ENCODE results near the gene AFF3.

AFF3 gene

DNA sequence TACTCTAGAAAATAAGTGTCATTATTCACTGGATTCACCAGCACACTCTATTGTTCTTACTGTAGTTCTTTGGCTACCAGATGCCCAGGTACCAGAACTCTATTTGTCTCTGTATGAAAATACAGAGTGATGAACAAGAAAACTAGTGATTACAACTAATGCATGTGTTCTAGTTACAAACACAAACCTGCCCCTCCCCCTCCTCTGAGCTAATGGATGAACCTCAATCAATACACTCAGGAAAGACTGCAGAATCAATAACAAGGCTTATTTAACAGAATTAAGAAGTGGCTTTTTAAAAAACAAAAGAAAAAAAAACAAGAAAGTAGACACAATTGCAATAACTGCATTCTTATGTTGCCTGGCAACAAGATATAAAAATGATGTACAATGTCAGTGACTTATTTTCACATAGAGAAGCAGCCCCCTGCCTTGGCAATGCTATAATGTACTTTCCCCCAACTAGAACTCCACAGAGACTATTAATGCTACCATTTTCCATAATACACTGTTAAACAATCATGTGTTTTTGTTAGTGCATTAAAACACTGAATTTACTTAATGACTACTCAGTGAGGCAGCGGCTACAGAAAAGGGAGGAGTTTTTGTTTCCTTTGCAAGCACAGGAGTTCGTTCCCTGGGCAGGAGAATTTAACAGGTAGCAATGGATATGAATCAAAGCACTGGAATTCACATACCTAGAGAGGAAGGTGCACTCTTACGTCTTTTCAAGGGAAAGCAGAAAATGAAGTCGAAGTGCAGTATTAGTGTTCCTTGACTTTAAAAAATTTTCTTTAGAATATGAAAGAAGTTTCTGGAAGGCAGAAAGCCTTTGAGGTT, 333.8 kb downstream of the AFF3 start:
- TF ChIP-seq, protein P1, sequence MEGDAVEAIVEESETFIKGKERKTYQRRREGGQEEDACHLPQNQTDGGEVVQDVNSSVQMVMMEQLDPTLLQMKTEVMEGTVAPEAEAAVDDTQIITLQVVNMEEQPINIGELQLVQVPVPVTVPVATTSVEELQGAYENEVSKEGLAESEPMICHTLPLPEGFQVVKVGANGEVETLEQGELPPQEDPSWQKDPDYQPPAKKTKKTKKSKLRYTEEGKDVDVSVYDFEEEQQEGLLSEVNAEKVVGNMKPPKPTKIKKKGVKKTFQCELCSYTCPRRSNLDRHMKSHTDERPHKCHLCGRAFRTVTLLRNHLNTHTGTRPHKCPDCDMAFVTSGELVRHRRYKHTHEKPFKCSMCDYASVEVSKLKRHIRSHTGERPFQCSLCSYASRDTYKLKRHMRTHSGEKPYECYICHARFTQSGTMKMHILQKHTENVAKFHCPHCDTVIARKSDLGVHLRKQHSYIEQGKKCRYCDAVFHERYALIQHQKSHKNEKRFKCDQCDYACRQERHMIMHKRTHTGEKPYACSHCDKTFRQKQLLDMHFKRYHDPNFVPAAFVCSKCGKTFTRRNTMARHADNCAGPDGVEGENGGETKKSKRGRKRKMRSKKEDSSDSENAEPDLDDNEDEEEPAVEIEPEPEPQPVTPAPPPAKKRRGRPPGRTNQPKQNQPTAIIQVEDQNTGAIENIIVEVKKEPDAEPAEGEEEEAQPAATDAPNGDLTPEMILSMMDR (IDR thresholded peaks at IDR 0.05; ENCODE audit: borderline replicate concordance, insufficient read depth, low read depth, low read length): no peak
- H3K4me3 ChIP-seq (ENCODE audit: low read depth, low read length): no peak overlapping the region

DNA sequence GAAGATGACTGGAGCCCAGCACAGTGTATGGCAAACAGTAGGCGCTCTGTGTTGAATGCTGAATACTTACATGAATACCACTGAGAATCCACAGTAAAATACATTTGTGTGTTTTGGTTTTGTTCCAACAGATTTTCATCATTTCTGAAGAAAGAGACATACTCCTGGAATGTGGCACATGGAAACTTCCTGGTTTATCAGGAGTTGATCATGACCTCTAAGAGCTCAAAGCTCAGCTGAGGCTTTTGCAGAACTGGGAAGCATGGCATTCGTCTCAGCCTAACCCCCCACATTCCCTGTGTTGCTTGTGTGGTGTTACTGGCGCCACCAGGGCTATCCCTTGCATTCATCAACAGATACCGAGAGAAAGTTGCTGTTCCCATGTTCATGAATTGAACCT, 335.6 kb downstream of the AFF3 start:
- TF ChIP-seq, protein P1 (IDR thresholded peaks at IDR 0.05; ENCODE audit: borderline replicate concordance, insufficient read depth, low read depth, low read length): no peak
- H3K4me3 ChIP-seq (ENCODE audit: low read depth, low read length): no peak overlapping the region

DNA sequence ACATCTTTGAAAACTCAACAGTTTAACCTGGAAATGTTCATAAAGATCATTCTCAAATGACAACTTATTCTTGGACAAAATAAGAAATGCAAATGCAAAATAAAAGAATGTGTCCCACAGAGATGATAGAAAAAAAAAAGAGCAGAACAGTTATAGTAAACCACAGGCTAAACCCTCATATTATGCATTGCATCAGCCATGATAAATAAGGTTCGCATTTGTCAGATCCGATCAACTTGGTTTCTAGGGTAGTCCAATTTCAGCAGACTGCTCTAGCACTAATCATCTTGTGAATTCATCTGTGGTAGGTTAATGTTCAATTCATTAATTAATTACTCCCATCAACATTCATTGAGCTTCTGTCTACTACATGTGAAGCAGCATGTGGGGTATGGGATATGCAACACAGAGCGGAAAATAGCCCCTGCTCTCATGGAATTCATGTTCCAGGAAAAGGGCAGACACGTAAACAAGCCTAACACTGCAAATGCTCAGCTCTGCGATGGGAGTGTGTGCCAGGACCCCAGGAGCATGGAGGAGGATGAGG, 336.4 kb downstream of the AFF3 start:
- H3K4me3 ChIP-seq (ENCODE audit: low read depth, low read length): no peak overlapping the region
- TF ChIP-seq, protein P1 (IDR thresholded peaks at IDR 0.05; ENCODE audit: borderline replicate concordance, insufficient read depth, low read depth, low read length): no peak

DNA sequence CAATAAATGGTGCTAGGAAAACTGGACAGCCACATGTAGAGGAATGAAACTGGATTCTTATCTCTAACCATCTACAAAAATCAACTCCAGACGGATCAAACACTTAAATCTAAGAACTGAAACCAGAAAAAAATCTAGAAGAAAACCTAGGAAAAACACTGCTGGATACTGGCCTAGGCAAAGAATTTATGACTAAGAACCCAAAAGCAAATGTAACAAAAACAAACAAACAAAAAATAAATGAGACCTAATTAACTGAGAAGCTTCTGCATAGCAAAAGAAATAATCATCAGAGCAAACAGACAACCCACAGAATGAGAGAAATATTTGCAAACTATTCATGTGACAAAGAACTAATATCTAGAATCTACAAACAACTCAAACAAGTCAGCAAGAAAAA, 338.5 kb downstream of the AFF3 start:
- TF ChIP-seq, protein P1 (IDR thresholded peaks at IDR 0.05; ENCODE audit: borderline replicate concordance, insufficient read depth, low read depth, low read length): no peak
- H3K4me3 ChIP-seq (ENCODE audit: low read depth, low read length): no peak overlapping the region

DNA sequence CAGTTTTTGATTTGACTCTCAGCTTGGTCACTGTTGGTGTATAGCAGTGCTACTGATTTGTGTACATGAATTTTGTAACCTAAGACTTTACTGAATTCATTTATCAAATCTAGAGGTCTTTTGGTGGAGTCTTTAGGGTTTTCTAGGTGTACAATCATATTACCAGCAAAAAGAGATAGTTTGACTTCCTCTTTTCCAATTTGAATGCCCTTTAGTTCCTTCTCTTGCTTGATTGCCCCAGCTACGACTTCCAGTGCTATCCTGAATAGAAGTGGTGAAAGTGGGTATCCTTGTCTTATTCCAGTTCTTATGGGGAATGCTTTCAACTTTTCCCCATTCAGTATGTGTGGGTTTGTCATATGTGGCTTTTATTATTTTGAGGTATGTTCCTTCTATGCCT, 339.7 kb downstream of the AFF3 start:
- no peak overlapping the region for H3K4me3 ChIP-seq (ENCODE audit: low read depth, low read length)
- TF ChIP-seq, protein P1 (IDR thresholded peaks at IDR 0.05; ENCODE audit: borderline replicate concordance, insufficient read depth, low read depth, low read length): no peak

DNA sequence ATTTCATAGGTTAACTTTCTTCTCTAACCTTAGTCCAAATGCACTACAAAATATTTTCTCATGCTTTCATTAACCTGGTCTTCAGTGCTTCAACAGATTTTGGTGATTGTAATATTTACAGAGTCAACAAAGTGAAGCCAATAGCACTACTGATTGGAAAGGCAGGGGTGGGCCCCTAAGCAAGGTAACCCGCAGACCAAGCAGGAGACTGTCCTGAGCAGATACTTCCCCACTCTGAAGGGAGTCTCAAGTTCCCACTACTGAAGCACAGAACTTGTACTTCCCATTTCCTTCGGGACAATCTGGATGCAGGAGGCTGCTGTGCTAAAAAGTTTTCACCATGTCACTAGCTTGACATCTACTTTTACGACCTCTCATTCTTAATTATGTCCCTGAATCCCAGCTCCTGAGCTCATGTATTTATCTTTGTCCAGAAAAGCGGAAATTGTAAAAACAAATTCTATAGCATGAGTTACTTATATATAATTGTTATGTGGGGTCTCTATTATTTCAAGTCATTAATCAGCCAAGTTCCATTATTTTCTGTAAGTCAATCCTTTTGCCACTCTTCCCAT, 341.0 kb downstream of the AFF3 start:
- TF ChIP-seq, protein P1 (IDR thresholded peaks at IDR 0.05; ENCODE audit: borderline replicate concordance, insufficient read depth, low read depth, low read length): no peak
- no peak overlapping the region for H3K4me3 ChIP-seq (ENCODE audit: low read depth, low read length)

All from GM12875 (cell line).